HCT116 (cell line): Measurements from ENCODE around the gene SERPINC1. TPM values are rescaled to one million over a fixed set of nuclear protein-coding genes. Genes with fewer than 3 reads are reported as not detected.

Experiments used
- ATAC-seq: fragments of 200-7000 bp; cut with Tn5 transposase; 2 replicates; pipeline ENCODE4 v1.9.1; 2020; ENCODE audit warnings: mild to moderate bottlenecking, moderate library complexity
- BruUV-seq: library from RNA; stranded (reverse); fragments of 400-500 nt; replicated peaks from 2 replicates; lab custom pipeline; 2021; lab: Mats Ljungman, UMichigan
- CTCF ChIA-PET: fragments of 300-600 bp; sonication (Branson Sonifier 250); formaldehyde crosslinking; loops from one replicate; lab custom pipeline; 2021; ENCODE audit warnings: antibody characterized with exemption; lab: Charles Lee
- POLR2A ChIA-PET: fragments of 300-600, 350-600 bp; sonication (Branson Sonifier 250); formaldehyde crosslinking; loops from one replicate; lab custom pipeline; 2021; ENCODE audit warnings: antibody characterized with exemption; lab: Charles Lee
- RAD21 ChIA-PET, 2 experiments: fragments of 300-600 bp; sonication (Branson Sonifier 250); formaldehyde crosslinking; loops; one replicate each; lab custom pipeline; 2023; ENCODE audit warnings: low total read pairs in 2 of 2; ENCODE audit not compliant: uncharacterized antibody in 2 of 2, unreplicated experiment in 2 of 2, low non-redundant PET in 1 of 2; lab: Charles Lee
- DNase-seq: peaks from one replicate; pipeline ENCODE4 v3.0.0-alpha.2; 2010; ENCODE audit warnings: low read depth, low spot score
- H2AFZ ChIP-seq: fragments of 200-600 bp; shearing (Covaris generic), sonication (generic); 2 replicates; pipeline ENCODE4 v1.6.1; 2017; ENCODE audit warnings: low read depth, mixed run types, mixed read lengths, antibody characterized with exemption, low read length; ENCODE audit not compliant: poor library complexity, severe bottlenecking
- H3K27ac ChIP-seq: 2 replicates; pipeline ENCODE4 v1.5.1; 2012; ENCODE audit warnings: low read depth, low read length
- H3K27me3 ChIP-seq: fragments of 200-600 bp; sonication (generic); 2 replicates; pipeline ENCODE4 v1.6.1; 2016; ENCODE audit warnings: mixed run types, low read length, mixed read lengths; ENCODE audit not compliant: insufficient read depth
- H3K36me3 ChIP-seq, 2 experiments: fragments of 200-500 bp in 1 of 2; fragments of 200-600 bp in 1 of 2; sonication (Bioruptor generic) in 1 of 2; sonication (generic) in 1 of 2; 2 replicates each; pipeline versions ENCODE4 v1.5.1 to v1.6.1; 2014 to 2016; ENCODE audit warnings: low read length in 2 of 2, inconsistent platforms in 1 of 2, mixed read lengths in 1 of 2, mixed run types in 1 of 2; ENCODE audit not compliant: insufficient read depth in 2 of 2, control insufficient read depth in 1 of 2
- H3K4me1 ChIP-seq, 2 experiments: fragments of 200-600 bp in 1 of 2; sonication (generic) in 1 of 2; 2 replicates each; pipeline versions ENCODE4 v1.5.1 to v1.6.1; 2012 to 2017; ENCODE audit warnings: low read length in 2 of 2, inconsistent platforms in 1 of 2, mild to moderate bottlenecking in 1 of 2, mixed read lengths in 1 of 2, mixed run types in 1 of 2, moderate library complexity in 1 of 2; ENCODE audit not compliant: insufficient read depth in 2 of 2, control insufficient read depth in 1 of 2
- H3K4me2 ChIP-seq: fragments of 200-600 bp; sonication (generic); 2 replicates; pipeline ENCODE4 v1.6.1; 2017; ENCODE audit warnings: mixed run types, low read length, mixed read lengths
- H3K4me3 ChIP-seq, 2 experiments: fragments of 200-600 bp in 1 of 2; sonication (generic) in 1 of 2; replicated peaks in 1 of 2; 2 replicates each; pipeline ENCODE4 v1.5.1; 2011 to 2016; ENCODE audit warnings: low read length in 2 of 2, control low read depth in 1 of 2, low read depth in 1 of 2, mild to moderate bottlenecking in 1 of 2, mixed read lengths in 1 of 2, mixed run types in 1 of 2
- H3K79me2 ChIP-seq: fragments of 200-600 bp; sonication (generic); 2 replicates; pipeline ENCODE4 v1.6.1; 2017; ENCODE audit warnings: mild to moderate bottlenecking, mixed run types, low read length, moderate library complexity, mixed read lengths; ENCODE audit not compliant: insufficient read depth
- H3K9ac ChIP-seq: fragments of 200-600 bp; sonication (generic); 2 replicates; pipeline ENCODE4 v1.6.1; 2016; ENCODE audit warnings: low read length, mixed read lengths
- H3K9me2 ChIP-seq: fragments of 200-600 bp; sonication (generic), shearing (Covaris generic); 2 replicates; pipeline ENCODE4 v1.6.1; 2017; ENCODE audit warnings: mixed run types, mild to moderate bottlenecking, moderate library complexity; ENCODE audit not compliant: insufficient read depth
- H3K9me3 ChIP-seq, 2 experiments: fragments of 200-500 bp in 1 of 2; fragments of 200-600 bp in 1 of 2; sonication (Bioruptor generic) in 1 of 2; sonication (generic) in 1 of 2; 2 replicates each; pipeline ENCODE4 v1.6.1; 2014 to 2017; ENCODE audit warnings: low read length in 2 of 2, mixed read lengths in 2 of 2, inconsistent platforms in 1 of 2, low read depth in 1 of 2, mild to moderate bottlenecking in 1 of 2, mixed run types in 1 of 2, moderate library complexity in 1 of 2; ENCODE audit not compliant: control insufficient read depth in 1 of 2, insufficient read depth in 1 of 2
- H4K20me1 ChIP-seq: fragments of 200-600 bp; sonication (generic), shearing (Covaris generic); 2 replicates; pipeline ENCODE4 v1.6.1; 2017; ENCODE audit warnings: mixed run types, mild to moderate bottlenecking, moderate library complexity; ENCODE audit not compliant: insufficient read depth
- ATF3 ChIP-seq: IDR thresholded peaks from 2 replicates; pipeline ENCODE4 v1.6.1; 2012
- CBX3 ChIP-seq: IDR thresholded peaks from 2 replicates; pipeline ENCODE4 v1.6.1; 2012; ENCODE audit warnings: low read depth
- CEBPB ChIP-seq: IDR thresholded peaks from 2 replicates; pipeline ENCODE4 v1.6.1; 2012; ENCODE audit warnings: low read depth
- CTCF ChIP-seq, 3 experiments: fragments of 200-600 bp in 1 of 3; sonication (generic) in 1 of 3; IDR thresholded peaks in 2 of 3; conservative IDR thresholded peaks in 1 of 3; 2 replicates each; pipeline ENCODE4 v1.5.1; 2012 to 2017; ENCODE audit warnings: low read depth in 2 of 3, low read length in 2 of 3, antibody characterized with exemption in 1 of 3, borderline replicate concordance in 1 of 3, control low read depth in 1 of 3, mild to moderate bottlenecking in 1 of 3, mixed read lengths in 1 of 3, mixed run types in 1 of 3, moderate library complexity in 1 of 3; ENCODE audit not compliant: insufficient read depth in 1 of 3
- FOSL1 ChIP-seq: IDR thresholded peaks from 2 replicates; pipeline ENCODE4 v1.6.1; 2012; ENCODE audit warnings: low read depth
- JUND ChIP-seq: IDR thresholded peaks from 2 replicates; pipeline ENCODE4 v1.6.1; 2012
- POLR2A ChIP-seq: IDR thresholded peaks from 2 replicates; pipeline ENCODE4 v1.7.0; 2011; ENCODE audit warnings: borderline replicate concordance; ENCODE audit not compliant: insufficient read depth, insufficient read length; ENCODE audit errors: extremely low read depth
- POLR2AphosphoS5 ChIP-seq: IDR thresholded peaks from 2 replicates; pipeline ENCODE4 v1.6.1; 2011; ENCODE audit warnings: mild to moderate bottlenecking, low read depth, low read length, moderate library complexity
- SIN3A ChIP-seq: IDR thresholded peaks from 2 replicates; pipeline ENCODE4 v1.6.1; 2012; ENCODE audit warnings: low read depth
- SP1 ChIP-seq: IDR thresholded peaks from 2 replicates; pipeline ENCODE4 v1.6.1; 2012; ENCODE audit warnings: low read depth
- SRF ChIP-seq: IDR thresholded peaks from 2 replicates; pipeline ENCODE4 v1.6.1; 2012; ENCODE audit warnings: low read depth
- TCF7L2 ChIP-seq: IDR thresholded peaks from 2 replicates; pipeline ENCODE4 v1.7.0; 2011; ENCODE audit warnings: borderline replicate concordance, inconsistent platforms; ENCODE audit not compliant: insufficient read depth, insufficient read length; ENCODE audit errors: extremely low read depth
- YY1 ChIP-seq: IDR thresholded peaks from 2 replicates; pipeline ENCODE4 v1.6.1; 2011; ENCODE audit warnings: low read length, low read depth, moderate library complexity, mild to moderate bottlenecking; ENCODE audit not compliant: insufficient replicate concordance; ENCODE audit errors: extremely low read depth
- intact Hi-C: fragments of 100-400 bp; cut with micrococcal nuclease; formaldehyde crosslinking; loops from 2 replicates; pipeline ENCODE4 v1.10.0; 2022
- total RNA-seq: library from RNA; stranded (reverse); gene quantifications from one replicate; pipeline ENCODE4 v1.2.1, GENCODE V29; 2021; ENCODE audit not compliant: unreplicated experiment
- TF ChIP-seq, protein P1 (sequence below): IDR thresholded peaks from 2 replicates; pipeline ENCODE4 v1.6.1; 2011; ENCODE audit warnings: mild to moderate bottlenecking, low read length, moderate library complexity; ENCODE audit not compliant: insufficient replicate concordance; ENCODE audit errors: extremely low read depth
- TF ChIP-seq, protein P2 (sequence below): IDR thresholded peaks from 2 replicates; pipeline ENCODE4 v1.6.1; 2012

The SERPINC1 gene
- total RNA-seq, 1 experiment from 2014 or later, result 0.61 TPM

GRCh38 chr1:173868266-173869020 is 48.7 kb downstream of the SERPINC1 start, which contains the start of gene ZBTB37 (continued):
- no peak for TF ChIP-seq CTCF (IDR thresholded peaks at IDR 0.05 in 2 of 3, conservative IDR thresholded peaks at IDR 0.05 in 1 of 3; ENCODE audit: borderline replicate concordance in 1 of 3, insufficient read depth in 1 of 3, low read depth in 2 of 3, low read length in 2 of 3)

GRCh38 chr1:173867753-173868265 is 49.3 kb downstream of the SERPINC1 start, which contains the start of gene GAS5:
Gene GAS5, minus strand, starts transcription at chr1:173867989.
- DNase-seq (peak; percentile 99), ATAC-seq (peak; percentile 85)
- Histone ChIP-seq H3K9me3 (no peaks in the 10 kb centered on the region), H3K27ac (peak within 1 kb of the TSS; percentile 91), H3K4me1 (peaks cover 11 to 40% of the 10 kb centered on the region in 2 experiments; a peak in 3 of 4 replicates), H3K27me3 (no peaks in the 10 kb centered on the region), H3K4me2 (peak within 1 kb of the TSS; percentile 95), H3K9me2 (no peaks in the 10 kb centered on the region), H3K79me2 (peaks cover 38% of the 10 kb centered on the region), H3K4me3 (peak within 1 kb of the TSS; percentile 69 to 94), H3K9ac (peak within 1 kb of the TSS; percentile 94), H2AFZ (peak within 1 kb of the TSS; percentile 69), H4K20me1 (peaks cover 38% of the 10 kb centered on the region; the same call in 1 of the 2 replicates), H3K36me3 (peaks cover 33 to 43% of the 10 kb centered on the region in 2 experiments)
- ChIA-PET RAD21 (no interaction called here), CTCF (no interaction called here), POLR2A (interaction anchor here (0.6 to 1.9 kb wide), 9 partner anchors 8 to 1131 kb away, joined by 3 to 11 read pairs (median 4); partner anchors contain the start of gene RC3H1)
- intact Hi-C loops, result loop anchor here (2.0 to 10.0 kb wide), 2 partner anchors 207 to 347 kb away; no protein-coding TSS in a partner anchor
- no TSS peak for BruUV-seq
- peak; percentile 91 for TF ChIP-seq YY1
- TF ChIP-seq JUND, result no peak; the same call in 1 of the 2 replicates
- no peak; the same call in none of the 2 replicates for TF ChIP-seq SP1
- TF ChIP-seq POLR2AphosphoS5, result peak; percentile 100
- TF ChIP-seq FOSL1, result no peak
- peak; percentile 100 for TF ChIP-seq POLR2A
- TF ChIP-seq ATF3, result no peak
- TF ChIP-seq, protein P1, sequence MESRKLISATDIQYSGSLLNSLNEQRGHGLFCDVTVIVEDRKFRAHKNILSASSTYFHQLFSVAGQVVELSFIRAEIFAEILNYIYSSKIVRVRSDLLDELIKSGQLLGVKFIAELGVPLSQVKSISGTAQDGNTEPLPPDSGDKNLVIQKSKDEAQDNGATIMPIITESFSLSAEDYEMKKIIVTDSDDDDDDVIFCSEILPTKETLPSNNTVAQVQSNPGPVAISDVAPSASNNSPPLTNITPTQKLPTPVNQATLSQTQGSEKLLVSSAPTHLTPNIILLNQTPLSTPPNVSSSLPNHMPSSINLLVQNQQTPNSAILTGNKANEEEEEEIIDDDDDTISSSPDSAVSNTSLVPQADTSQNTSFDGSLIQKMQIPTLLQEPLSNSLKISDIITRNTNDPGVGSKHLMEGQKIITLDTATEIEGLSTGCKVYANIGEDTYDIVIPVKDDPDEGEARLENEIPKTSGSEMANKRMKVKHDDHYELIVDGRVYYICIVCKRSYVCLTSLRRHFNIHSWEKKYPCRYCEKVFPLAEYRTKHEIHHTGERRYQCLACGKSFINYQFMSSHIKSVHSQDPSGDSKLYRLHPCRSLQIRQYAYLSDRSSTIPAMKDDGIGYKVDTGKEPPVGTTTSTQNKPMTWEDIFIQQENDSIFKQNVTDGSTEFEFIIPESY, result peak; percentile 42
- TF ChIP-seq CBX3, result peak; percentile 65; the same call in 1 of the 2 replicates
- no peak for TF ChIP-seq TCF7L2
- TF ChIP-seq SIN3A, result peak; percentile 99
- TF ChIP-seq, protein P2, sequence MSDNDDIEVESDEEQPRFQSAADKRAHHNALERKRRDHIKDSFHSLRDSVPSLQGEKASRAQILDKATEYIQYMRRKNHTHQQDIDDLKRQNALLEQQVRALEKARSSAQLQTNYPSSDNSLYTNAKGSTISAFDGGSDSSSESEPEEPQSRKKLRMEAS, result peak; percentile 93
- TF ChIP-seq CEBPB, result no peak; the same call in 1 of the 2 replicates
- peak; percentile 65; the same call in 1 of the 2 replicates for TF ChIP-seq SRF
